ENCODE results near the gene MORN1.

DNA sequence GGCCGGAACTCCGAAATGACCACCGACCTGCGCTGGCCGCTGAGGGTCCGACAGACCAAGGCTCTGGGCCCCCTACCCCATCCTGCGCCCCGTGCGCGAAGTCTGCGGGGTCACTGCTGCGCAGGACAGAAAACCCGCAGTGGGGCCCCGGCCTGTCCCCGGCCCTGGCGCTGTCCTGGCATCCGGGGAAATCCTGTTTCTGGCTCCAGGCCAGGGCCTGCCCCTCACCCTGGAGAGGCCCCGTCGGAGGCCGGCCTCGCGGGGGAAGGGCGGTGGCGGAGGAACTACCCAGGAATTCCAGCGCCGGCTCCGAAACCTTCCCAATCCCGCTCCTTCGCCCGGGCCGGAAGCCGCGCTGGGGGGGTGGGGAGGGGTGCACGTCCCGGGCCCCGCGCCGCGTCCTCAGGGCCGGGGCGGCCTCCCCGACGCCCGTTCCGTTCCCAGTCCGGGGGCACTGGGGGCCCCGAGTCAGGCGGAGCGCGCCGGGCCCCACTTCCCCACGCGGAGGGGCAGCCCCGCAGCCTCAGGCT is 77.0 kb downstream of the MORN1 start:
- TF ChIP-seq, protein P1, sequence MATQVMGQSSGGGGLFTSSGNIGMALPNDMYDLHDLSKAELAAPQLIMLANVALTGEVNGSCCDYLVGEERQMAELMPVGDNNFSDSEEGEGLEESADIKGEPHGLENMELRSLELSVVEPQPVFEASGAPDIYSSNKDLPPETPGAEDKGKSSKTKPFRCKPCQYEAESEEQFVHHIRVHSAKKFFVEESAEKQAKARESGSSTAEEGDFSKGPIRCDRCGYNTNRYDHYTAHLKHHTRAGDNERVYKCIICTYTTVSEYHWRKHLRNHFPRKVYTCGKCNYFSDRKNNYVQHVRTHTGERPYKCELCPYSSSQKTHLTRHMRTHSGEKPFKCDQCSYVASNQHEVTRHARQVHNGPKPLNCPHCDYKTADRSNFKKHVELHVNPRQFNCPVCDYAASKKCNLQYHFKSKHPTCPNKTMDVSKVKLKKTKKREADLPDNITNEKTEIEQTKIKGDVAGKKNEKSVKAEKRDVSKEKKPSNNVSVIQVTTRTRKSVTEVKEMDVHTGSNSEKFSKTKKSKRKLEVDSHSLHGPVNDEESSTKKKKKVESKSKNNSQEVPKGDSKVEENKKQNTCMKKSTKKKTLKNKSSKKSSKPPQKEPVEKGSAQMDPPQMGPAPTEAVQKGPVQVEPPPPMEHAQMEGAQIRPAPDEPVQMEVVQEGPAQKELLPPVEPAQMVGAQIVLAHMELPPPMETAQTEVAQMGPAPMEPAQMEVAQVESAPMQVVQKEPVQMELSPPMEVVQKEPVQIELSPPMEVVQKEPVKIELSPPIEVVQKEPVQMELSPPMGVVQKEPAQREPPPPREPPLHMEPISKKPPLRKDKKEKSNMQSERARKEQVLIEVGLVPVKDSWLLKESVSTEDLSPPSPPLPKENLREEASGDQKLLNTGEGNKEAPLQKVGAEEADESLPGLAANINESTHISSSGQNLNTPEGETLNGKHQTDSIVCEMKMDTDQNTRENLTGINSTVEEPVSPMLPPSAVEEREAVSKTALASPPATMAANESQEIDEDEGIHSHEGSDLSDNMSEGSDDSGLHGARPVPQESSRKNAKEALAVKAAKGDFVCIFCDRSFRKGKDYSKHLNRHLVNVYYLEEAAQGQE (IDR thresholded peaks at IDR 0.05; ENCODE audit: low read depth, low read length), result no peak
- TF ChIP-seq, protein P2, sequence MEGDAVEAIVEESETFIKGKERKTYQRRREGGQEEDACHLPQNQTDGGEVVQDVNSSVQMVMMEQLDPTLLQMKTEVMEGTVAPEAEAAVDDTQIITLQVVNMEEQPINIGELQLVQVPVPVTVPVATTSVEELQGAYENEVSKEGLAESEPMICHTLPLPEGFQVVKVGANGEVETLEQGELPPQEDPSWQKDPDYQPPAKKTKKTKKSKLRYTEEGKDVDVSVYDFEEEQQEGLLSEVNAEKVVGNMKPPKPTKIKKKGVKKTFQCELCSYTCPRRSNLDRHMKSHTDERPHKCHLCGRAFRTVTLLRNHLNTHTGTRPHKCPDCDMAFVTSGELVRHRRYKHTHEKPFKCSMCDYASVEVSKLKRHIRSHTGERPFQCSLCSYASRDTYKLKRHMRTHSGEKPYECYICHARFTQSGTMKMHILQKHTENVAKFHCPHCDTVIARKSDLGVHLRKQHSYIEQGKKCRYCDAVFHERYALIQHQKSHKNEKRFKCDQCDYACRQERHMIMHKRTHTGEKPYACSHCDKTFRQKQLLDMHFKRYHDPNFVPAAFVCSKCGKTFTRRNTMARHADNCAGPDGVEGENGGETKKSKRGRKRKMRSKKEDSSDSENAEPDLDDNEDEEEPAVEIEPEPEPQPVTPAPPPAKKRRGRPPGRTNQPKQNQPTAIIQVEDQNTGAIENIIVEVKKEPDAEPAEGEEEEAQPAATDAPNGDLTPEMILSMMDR (IDR thresholded peaks at IDR 0.05), result no peak
- TF ChIP-seq RCOR1 (IDR thresholded peaks at IDR 0.05; ENCODE audit: low read length) (no peak), RXRA (IDR thresholded peaks at IDR 0.05; ENCODE audit: borderline replicate concordance, low read depth) (no peak), TAF1 (IDR thresholded peaks at IDR 0.05; ENCODE audit: borderline replicate concordance, low read depth, low read length) (peak; percentile 23; the same call in 1 of the 2 replicates)
- TF ChIP-seq, protein P3, sequence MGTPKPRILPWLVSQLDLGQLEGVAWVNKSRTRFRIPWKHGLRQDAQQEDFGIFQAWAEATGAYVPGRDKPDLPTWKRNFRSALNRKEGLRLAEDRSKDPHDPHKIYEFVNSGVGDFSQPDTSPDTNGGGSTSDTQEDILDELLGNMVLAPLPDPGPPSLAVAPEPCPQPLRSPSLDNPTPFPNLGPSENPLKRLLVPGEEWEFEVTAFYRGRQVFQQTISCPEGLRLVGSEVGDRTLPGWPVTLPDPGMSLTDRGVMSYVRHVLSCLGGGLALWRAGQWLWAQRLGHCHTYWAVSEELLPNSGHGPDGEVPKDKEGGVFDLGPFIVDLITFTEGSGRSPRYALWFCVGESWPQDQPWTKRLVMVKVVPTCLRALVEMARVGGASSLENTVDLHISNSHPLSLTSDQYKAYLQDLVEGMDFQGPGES (IDR thresholded peaks at IDR 0.05; ENCODE audit: low read depth, low read length), result no peak
- TF ChIP-seq, protein P4, sequence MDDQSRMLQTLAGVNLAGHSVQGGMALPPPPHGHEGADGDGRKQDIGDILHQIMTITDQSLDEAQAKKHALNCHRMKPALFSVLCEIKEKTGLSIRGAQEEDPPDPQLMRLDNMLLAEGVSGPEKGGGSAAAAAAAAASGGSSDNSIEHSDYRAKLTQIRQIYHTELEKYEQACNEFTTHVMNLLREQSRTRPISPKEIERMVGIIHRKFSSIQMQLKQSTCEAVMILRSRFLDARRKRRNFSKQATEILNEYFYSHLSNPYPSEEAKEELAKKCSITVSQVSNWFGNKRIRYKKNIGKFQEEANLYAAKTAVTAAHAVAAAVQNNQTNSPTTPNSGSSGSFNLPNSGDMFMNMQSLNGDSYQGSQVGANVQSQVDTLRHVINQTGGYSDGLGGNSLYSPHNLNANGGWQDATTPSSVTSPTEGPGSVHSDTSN (IDR thresholded peaks at IDR 0.05), result 0 out of 2 replicates have a peak, but pooled peaks have one; percentile 6

Measured in SK-N-SH (cell line).